GM21825 (cell line): ENCODE measurements around the gene ZNF512B.
"Not testable (repeated sequence)": the region's sequence is repeated elsewhere in the genome, so short reads cannot be mapped to it uniquely, and the experiment has no call there.

Experiments used
- ATAC-seq: cut with Tn5 transposase; IDR thresholded peaks from one replicate; pipeline ENCODE4 v1.9.1; 2021; ENCODE audit warnings: mild to moderate bottlenecking, moderate library complexity; ENCODE audit not compliant: unreplicated experiment

The ZNF512B gene

GRCh38 chr20:63978319-63979228 is 8.8 kb upstream of the ZNF512B start:
- ATAC-seq, result peak; percentile 28

- no peak for ATAC-seq
Measured at GRCh38 chr20:63977739-63978276, 8.1 kb upstream of the ZNF512B start.

- no peak for ATAC-seq
Measured at GRCh38 chr20:63976980-63977738, 7.4 kb upstream of the ZNF512B start.

- ATAC-seq, result not testable (repeated sequence)
Measured at GRCh38 chr20:63976511-63976910, 6.8 kb upstream of the ZNF512B start.

- no peak for ATAC-seq
Measured at GRCh38 chr20:63974402-63975200, 4.9 kb upstream of the ZNF512B start.

GRCh38 chr20:63973636-63974401 is 4.1 kb upstream of the ZNF512B start:
- ATAC-seq, result no peak

- ATAC-seq, result no peak
Measured at GRCh38 chr20:63973160-63973479, 3.4 kb upstream of the ZNF512B start.

GRCh38 chr20:63972312-63973159 is 2.8 kb upstream of the ZNF512B start:
- no peak for ATAC-seq

- ATAC-seq, result not testable (repeated sequence)
Measured at GRCh38 chr20:63971960-63972311, 2.2 kb upstream of the ZNF512B start.

- ATAC-seq, result no peak
Measured at GRCh38 chr20:63970714-63971431, 1.1 kb upstream of the ZNF512B start.

- ATAC-seq, result no peak
Measured at GRCh38 chr20:63968928-63969760, 586 bp downstream of the ZNF512B start.

GRCh38 chr20:63968136-63968927 is 1.4 kb downstream of the ZNF512B start:
- no peak for ATAC-seq

GRCh38 chr20:63967330-63968135 is 2.2 kb downstream of the ZNF512B start:
- no peak for ATAC-seq

- ATAC-seq, result no peak
Measured at GRCh38 chr20:63966944-63967322, 2.8 kb downstream of the ZNF512B start.

GRCh38 chr20:63966172-63966943 is 3.4 kb downstream of the ZNF512B start:
- ATAC-seq, result no peak

- no peak for ATAC-seq
Measured at GRCh38 chr20:63964412-63964811, 5.3 kb downstream of the ZNF512B start.
